HEK293T (cell line): ENCODE data around the gene NRG3.

Source experiments
- CTCF ChIA-PET: fragments of 350-600 bp; formaldehyde crosslinking; extraction: SDS; loops from one replicate; lab custom pipeline; 2021; ENCODE audit warnings: antibody characterized with exemption, inconsistent platforms; lab: Yijun Ruan, JAX
- POLR2A ChIA-PET: fragments of 350-600 bp; formaldehyde crosslinking; extraction: SDS; loops from one replicate; lab custom pipeline; 2020; ENCODE audit warnings: antibody characterized with exemption, inconsistent platforms; lab: Yijun Ruan, JAX
- DNase-seq: peaks from one replicate; pipeline ENCODE4 v3.0.0; 2012; ENCODE audit warnings: mixed read lengths; ENCODE audit errors: extremely low spot score
- ARNT ChIP-seq: fragments of 450-650 bp; IDR thresholded peaks from 2 replicates; pipeline ENCODE4 v1.6.1; 2017; ENCODE audit warnings: mild to moderate bottlenecking
- BHLHE40 ChIP-seq: fragments of 450-650 bp; IDR thresholded peaks from 2 replicates; pipeline ENCODE4 v1.6.1; 2016; ENCODE audit warnings: mild to moderate bottlenecking, moderate library complexity, borderline replicate concordance
- CTBP1 ChIP-seq: fragments of 450-650 bp; IDR thresholded peaks from 2 replicates; pipeline ENCODE4 v1.6.1; 2016; ENCODE audit warnings: borderline replicate concordance
- ELF4 ChIP-seq: fragments of 450-650 bp; IDR thresholded peaks from 2 replicates; pipeline ENCODE4 v1.6.1; 2017; ENCODE audit warnings: antibody characterized with exemption
- FOXA1 ChIP-seq: fragments of 450-650 bp; IDR thresholded peaks from 2 replicates; pipeline ENCODE4 v1.6.1; 2016; ENCODE audit warnings: mild to moderate bottlenecking
- FOXK2 ChIP-seq: fragments of 450-650 bp; IDR thresholded peaks from 2 replicates; pipeline ENCODE4 v1.6.1; 2016; ENCODE audit warnings: mild to moderate bottlenecking
- FOXM1 ChIP-seq: fragments of 450-650 bp; IDR thresholded peaks from 2 replicates; pipeline ENCODE4 v1.6.1; 2017; ENCODE audit warnings: mild to moderate bottlenecking, borderline replicate concordance
- HDGF ChIP-seq: fragments of 450-650 bp; IDR thresholded peaks from 2 replicates; pipeline ENCODE4 v1.6.1; 2017; ENCODE audit warnings: antibody characterized with exemption, borderline replicate concordance
- L3MBTL2 ChIP-seq: fragments of 450-650 bp; conservative IDR thresholded peaks from 2 replicates; pipeline ENCODE4 v1.6.1; 2016; ENCODE audit warnings: mild to moderate bottlenecking
- LEF1 ChIP-seq: fragments of 450-650 bp; IDR thresholded peaks from 2 replicates; pipeline ENCODE4 v1.6.1; 2017; ENCODE audit warnings: mild to moderate bottlenecking, borderline replicate concordance
- NFRKB ChIP-seq: fragments of 450-650 bp; IDR thresholded peaks from 2 replicates; pipeline ENCODE4 v1.6.1; 2016; ENCODE audit warnings: mild to moderate bottlenecking, moderate library complexity
- SP1 ChIP-seq: fragments of 450-650 bp; IDR thresholded peaks from 2 replicates; pipeline ENCODE4 v1.6.1; 2017
- SUZ12 ChIP-seq: fragments of 450-650 bp; IDR thresholded peaks from 2 replicates; pipeline ENCODE4 v1.6.1; 2016; ENCODE audit warnings: mild to moderate bottlenecking
- TARDBP ChIP-seq: fragments of 450-650 bp; IDR thresholded peaks from 2 replicates; pipeline ENCODE4 v1.6.1; 2016
- ZNF384 ChIP-seq: fragments of 450-650 bp; IDR thresholded peaks from 2 replicates; pipeline ENCODE4 v1.6.1; 2016
- TF ChIP-seq, protein P1 (sequence below): fragments of 450-650 bp; IDR thresholded peaks from 2 replicates; pipeline ENCODE4 v1.6.1; 2016

Gene NRG3

GRCh38 chr10:82072124-82072523 lies 197.1 kb downstream of the NRG3 start:
- DNase-seq: no peak
- ChIA-PET POLR2A (no interaction called here), CTCF (no interaction called here)
- no peak for TF ChIP-seq FOXM1
- TF ChIP-seq FOXK2: no peak
- TF ChIP-seq ARNT: no peak
- no peak for TF ChIP-seq SP1
- TF ChIP-seq ZNF384: no peak
- no peak for TF ChIP-seq ELF4
- TF ChIP-seq L3MBTL2: no peak
- no peak for TF ChIP-seq TARDBP
- TF ChIP-seq CTBP1: no peak
- no peak for TF ChIP-seq HDGF
- no peak for TF ChIP-seq LEF1
- TF ChIP-seq BHLHE40: no peak
- TF ChIP-seq FOXA1: no peak
- TF ChIP-seq NFRKB: no peak

GRCh38 chr10:82075605-82076004 lies 200.6 kb downstream of the NRG3 start:
- CTCF ChIA-PET: no interaction called here
- POLR2A ChIA-PET: no interaction called here
- DNase-seq: no peak
- TF ChIP-seq FOXA1 (no peak), SUZ12 (no peak), CTBP1 (no peak), HDGF (no peak), FOXM1 (no peak)
- TF ChIP-seq, protein P1, sequence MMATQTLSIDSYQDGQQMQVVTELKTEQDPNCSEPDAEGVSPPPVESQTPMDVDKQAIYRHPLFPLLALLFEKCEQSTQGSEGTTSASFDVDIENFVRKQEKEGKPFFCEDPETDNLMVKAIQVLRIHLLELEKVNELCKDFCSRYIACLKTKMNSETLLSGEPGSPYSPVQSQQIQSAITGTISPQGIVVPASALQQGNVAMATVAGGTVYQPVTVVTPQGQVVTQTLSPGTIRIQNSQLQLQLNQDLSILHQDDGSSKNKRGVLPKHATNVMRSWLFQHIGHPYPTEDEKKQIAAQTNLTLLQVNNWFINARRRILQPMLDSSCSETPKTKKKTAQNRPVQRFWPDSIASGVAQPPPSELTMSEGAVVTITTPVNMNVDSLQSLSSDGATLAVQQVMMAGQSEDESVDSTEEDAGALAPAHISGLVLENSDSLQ: no peak

GRCh38 chr10:82084496-82084895 lies 209.5 kb downstream of the NRG3 start:
- no peak for TF ChIP-seq BHLHE40
- no peak for TF ChIP-seq TARDBP
- no peak for TF ChIP-seq LEF1
- no peak for TF ChIP-seq HDGF
- TF ChIP-seq L3MBTL2: no peak
- TF ChIP-seq SP1: no peak
- TF ChIP-seq, protein P1: no peak
- TF ChIP-seq ZNF384: no peak
- TF ChIP-seq ARNT: no peak
- no peak for TF ChIP-seq FOXM1
- TF ChIP-seq CTBP1: no peak
- no peak for TF ChIP-seq NFRKB
- TF ChIP-seq FOXA1: no peak
- TF ChIP-seq FOXK2: no peak
- TF ChIP-seq ELF4: no peak
- TF ChIP-seq SUZ12: no peak
- CTCF ChIA-PET: no interaction called here
- POLR2A ChIA-PET: no interaction called here
- DNase-seq: no peak

GRCh38 chr10:82084904-82085303 lies 209.9 kb downstream of the NRG3 start:
- ChIA-PET POLR2A (no interaction called here), CTCF (no interaction called here)
- no peak for TF ChIP-seq ZNF384
- no peak for TF ChIP-seq FOXA1
- no peak for TF ChIP-seq SP1
- no peak for TF ChIP-seq TARDBP
- no peak for TF ChIP-seq CTBP1
- TF ChIP-seq NFRKB: no peak
- no peak for TF ChIP-seq HDGF
- TF ChIP-seq LEF1: no peak
- TF ChIP-seq BHLHE40: no peak
- TF ChIP-seq, protein P1: no peak
- TF ChIP-seq ARNT: no peak
- DNase-seq: no peak

DNA sequence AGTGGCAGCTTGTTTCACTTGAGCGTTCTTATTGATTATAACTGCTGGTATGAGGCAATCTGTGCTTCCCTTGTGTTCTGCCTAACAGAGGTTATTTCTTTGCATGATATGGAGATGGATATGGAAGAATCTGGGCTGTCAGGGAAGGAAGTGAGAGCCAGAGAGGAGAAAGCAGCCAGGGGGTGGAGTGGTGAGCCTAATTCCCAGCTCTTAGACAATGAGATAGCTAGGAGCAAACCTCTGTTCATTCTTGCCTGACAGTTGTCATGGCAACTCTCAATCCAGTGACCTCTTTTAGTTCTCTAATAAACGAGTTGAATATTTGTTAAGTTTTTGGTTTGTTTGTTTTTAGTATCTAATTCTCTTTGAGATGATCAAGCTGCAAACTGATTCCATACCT lies 214.3 kb downstream of the NRG3 start:
- POLR2A ChIA-PET: no interaction called here
- TF ChIP-seq LEF1 (no peak), NFRKB (no peak), SP1 (no peak), L3MBTL2 (no peak)
- no peak for DNase-seq
- CTCF ChIA-PET: no interaction called here

DNA sequence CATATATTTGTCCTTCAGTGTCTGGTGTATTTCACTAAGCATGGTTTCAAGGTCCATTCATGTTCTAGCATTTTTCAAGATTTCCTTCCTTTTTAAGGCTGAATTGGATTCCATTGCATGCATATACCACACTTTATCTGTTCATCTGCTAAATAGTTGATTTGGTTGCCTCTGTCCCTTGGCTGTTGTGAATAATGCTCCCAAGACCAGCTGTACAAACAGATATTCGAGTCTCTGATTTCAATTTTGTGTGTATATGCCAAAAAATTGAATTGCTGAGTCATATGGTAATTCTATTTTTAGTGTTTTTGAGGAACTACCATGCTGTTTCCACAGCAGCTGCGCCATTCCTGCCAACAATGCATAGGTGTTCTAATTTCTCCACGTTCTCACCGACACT lies 216.4 kb downstream of the NRG3 start:
- ChIA-PET POLR2A (no interaction called here), CTCF (no interaction called here)

More for the DNA sequence above, 216.4 kb downstream of the NRG3 start:
- TF ChIP-seq, protein P1: no peak
- TF ChIP-seq CTBP1: no peak
- TF ChIP-seq FOXK2: no peak
- TF ChIP-seq LEF1: no peak
- TF ChIP-seq L3MBTL2: no peak
- TF ChIP-seq ZNF384: no peak
- no peak for TF ChIP-seq NFRKB
- no peak for TF ChIP-seq ELF4
- no peak for TF ChIP-seq TARDBP
- no peak for TF ChIP-seq SUZ12
- TF ChIP-seq SP1: no peak
- DNase-seq: no peak
